Activated CD4-positive, alpha-beta T cell treated with anti-CD3 and anti-CD28 coated beads, Interleukin-2, Interleukin-6, amounts not matched to agents 100 ng/mL and 50 ng/mL, durations not matched to agents 16 hours and 8 hours (primary cell): ENCODE measurements around the gene ZNF236.
"Not testable (repeated sequence)": the region's sequence is repeated elsewhere in the genome, so short reads cannot be mapped to it uniquely, and the experiment has no call there.

ENCODE experiments used
- DNase-seq: peaks from one replicate; pipeline ENCODE4 v3.0.0-alpha.2; 2020

Gene ZNF236

GRCh38 chr18:76977684-76978232, 155.4 kb downstream of the ZNF236 start:
- no peak for DNase-seq

- DNase-seq = no peak
Measured at GRCh38 chr18:76978616-76979015, 156.3 kb downstream of the ZNF236 start.

- no peak for DNase-seq
Measured at GRCh38 chr18:76979111-76979751, 156.9 kb downstream of the ZNF236 start.

GRCh38 chr18:76979906-76980305, 157.5 kb downstream of the ZNF236 start:
- no peak for DNase-seq

GRCh38 chr18:76980663-76981395, 158.5 kb downstream of the ZNF236 start:
- DNase-seq = no peak

GRCh38 chr18:76981396-76981968, 159.1 kb downstream of the ZNF236 start:
- DNase-seq = no peak

- DNase-seq = no peak
Measured at GRCh38 chr18:76982038-76982437, 159.7 kb downstream of the ZNF236 start.

- DNase-seq = peak; percentile 92
Measured at GRCh38 chr18:76982841-76983583, 160.7 kb downstream of the ZNF236 start.

- DNase-seq = no peak
Measured at GRCh38 chr18:76983613-76984051, 161.3 kb downstream of the ZNF236 start.

GRCh38 chr18:76984193-76985155, 162.1 kb downstream of the ZNF236 start:
- DNase-seq = no peak

- no peak for DNase-seq
Measured at GRCh38 chr18:76985156-76985950, 163.0 kb downstream of the ZNF236 start.

GRCh38 chr18:76985951-76986236, 163.5 kb downstream of the ZNF236 start:
- DNase-seq = no peak

- DNase-seq = no peak
Measured at GRCh38 chr18:76986406-76986805, 164.0 kb downstream of the ZNF236 start.

GRCh38 chr18:76988031-76988826, 165.9 kb downstream of the ZNF236 start:
- no peak for DNase-seq

GRCh38 chr18:76988827-76989646, 166.7 kb downstream of the ZNF236 start:
- peak; percentile 39 for DNase-seq

GRCh38 chr18:76989647-76990190, 167.4 kb downstream of the ZNF236 start:
- DNase-seq = no peak

- DNase-seq = not testable (repeated sequence)
Measured at GRCh38 chr18:76990343-76991020, 168.1 kb downstream of the ZNF236 start.

- DNase-seq = no peak
Measured at GRCh38 chr18:76991021-76991688, 168.8 kb downstream of the ZNF236 start.
